ENCODE results near the gene TSHR. TPM values are rescaled to one million over a fixed set of nuclear protein-coding genes. Genes with fewer than 3 reads are reported as not detected.

Gene TSHR
- total RNA-seq, 2 donors from 2014 or later = 0.63 TPM; not detected in 1

GRCh38 chr14:80924365-80925103 is 30.9 kb upstream of the TSHR start:
- Histone ChIP-seq H3K9me3 (no peaks in the 10 kb centered on the region), H3K4me1 (ENCODE audit: control insufficient read depth in 1 of 2, low read depth in 2 of 2) (no peaks in the 10 kb centered on the region), H3K27ac (no peak overlapping the region), H3K4me3 (no peak overlapping the region), H3K36me3 (no peaks in the 10 kb centered on the region), H3K27me3 (replicated peaks; ENCODE audit: insufficient read depth) (no peaks in the 10 kb centered on the region)
- TF ChIP-seq CTCF (IDR thresholded peaks at IDR 0.05) = no peak
- DNase-seq (ENCODE audit: low spot score) (no peak), ATAC-seq (ENCODE audit: insufficient number of reproducible peaks, low FRiP score, low read depth) (no peak)

- Histone ChIP-seq H3K4me3 (no peak overlapping the region), H3K27me3 (replicated peaks; ENCODE audit: insufficient read depth) (no peaks in the 10 kb centered on the region), H3K27ac (no peak overlapping the region), H3K9me3 (no peaks in the 10 kb centered on the region), H3K36me3 (no peaks in the 10 kb centered on the region), H3K4me1 (ENCODE audit: control insufficient read depth in 1 of 2, low read depth in 2 of 2) (no peaks in the 10 kb centered on the region)
- no peak for ATAC-seq (ENCODE audit: insufficient number of reproducible peaks, low FRiP score, low read depth)
- no peak for TF ChIP-seq CTCF (IDR thresholded peaks at IDR 0.05)
- DNase-seq (ENCODE audit: low spot score) = no peak
These were observed 28.9 kb upstream of the TSHR start for GRCh38 chr14:80926397-80927082.

- ATAC-seq (ENCODE audit: insufficient number of reproducible peaks, low FRiP score, low read depth) (no peak), DNase-seq (ENCODE audit: low spot score) (no peak)
- Histone ChIP-seq H3K4me1 (ENCODE audit: control insufficient read depth in 1 of 2, low read depth in 2 of 2) (no peaks in the 10 kb centered on the region), H3K27me3 (replicated peaks; ENCODE audit: insufficient read depth) (no peaks in the 10 kb centered on the region), H3K27ac (no peak overlapping the region), H3K4me3 (no peak overlapping the region), H3K36me3 (no peaks in the 10 kb centered on the region), H3K9me3 (no peaks in the 10 kb centered on the region)
- TF ChIP-seq CTCF (IDR thresholded peaks at IDR 0.05) = no peak
These were observed 28.1 kb upstream of the TSHR start for GRCh38 chr14:80927083-80927989.

- Histone ChIP-seq H3K4me1 (ENCODE audit: control insufficient read depth in 1 of 2, low read depth in 2 of 2) (no peaks in the 10 kb centered on the region), H3K4me3 (no peak overlapping the region), H3K27ac (no peak overlapping the region), H3K27me3 (replicated peaks; ENCODE audit: insufficient read depth) (no peaks in the 10 kb centered on the region), H3K36me3 (no peaks in the 10 kb centered on the region), H3K9me3 (no peaks in the 10 kb centered on the region)
- no peak for DNase-seq (ENCODE audit: low spot score)
- no peak for ATAC-seq (ENCODE audit: insufficient number of reproducible peaks, low FRiP score, low read depth)
- no peak for TF ChIP-seq CTCF (IDR thresholded peaks at IDR 0.05)
These were observed 25.3 kb upstream of the TSHR start for GRCh38 chr14:80930095-80930494.

All from thoracic aorta (tissue), 2 donors.